ENCODE data around the gene PPP3CA. TPM values are rescaled to one million over a fixed set of nuclear protein-coding genes. Genes with fewer than 3 reads are reported as not detected.

Gene PPP3CA
- total and polyA plus RNA-seq, 2 of the 13 experiments (the other 11 are each of a cell fraction or from before 2014, with no cell fraction given): 4.8 to 13.2 TPM

DNA sequence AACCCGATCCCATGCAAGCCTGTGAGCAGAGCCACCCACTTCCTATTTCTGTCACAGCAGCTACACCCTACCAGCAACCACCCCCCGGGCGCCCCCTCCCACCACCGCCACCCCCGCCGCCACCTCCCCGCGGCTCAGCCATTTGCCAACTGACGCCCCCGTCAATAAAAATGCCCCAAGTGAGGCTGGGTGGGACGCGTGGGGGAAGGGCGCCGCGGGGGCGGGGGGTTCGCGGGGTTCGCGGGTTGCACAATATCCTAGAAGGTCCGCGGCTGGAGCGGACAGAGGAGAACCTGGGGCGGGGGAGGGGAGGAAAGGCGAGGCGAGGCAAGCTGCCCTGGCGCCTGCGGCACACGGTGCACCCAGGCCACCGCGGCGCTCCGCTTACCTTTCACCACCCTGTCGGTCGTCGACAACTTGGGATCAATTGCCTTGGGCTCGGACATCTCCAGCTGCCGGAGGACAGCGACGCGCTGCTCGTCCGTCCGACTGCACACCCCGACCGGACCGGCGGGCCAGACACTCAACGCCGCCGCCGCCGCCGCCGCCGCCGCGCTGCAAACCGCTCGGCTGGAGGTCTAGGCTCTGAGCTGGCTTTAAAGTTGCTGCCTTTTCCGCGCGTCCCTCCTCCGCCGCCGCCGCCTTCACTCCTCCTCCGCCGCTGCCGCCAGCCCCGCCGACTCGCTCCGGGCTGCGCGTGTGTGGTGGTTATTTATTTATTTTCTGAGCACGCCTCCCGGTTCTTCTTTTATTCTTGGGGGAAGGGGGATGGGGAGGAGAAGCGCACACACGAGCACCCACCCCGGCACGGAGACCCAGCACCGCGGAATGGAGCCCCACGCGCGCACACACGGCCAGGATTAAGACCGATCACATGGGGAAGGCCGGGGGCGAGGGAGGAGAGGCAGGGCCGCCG is 717 bp downstream of the PPP3CA start (continued):
- TF ChIP-seq, protein P1, sequence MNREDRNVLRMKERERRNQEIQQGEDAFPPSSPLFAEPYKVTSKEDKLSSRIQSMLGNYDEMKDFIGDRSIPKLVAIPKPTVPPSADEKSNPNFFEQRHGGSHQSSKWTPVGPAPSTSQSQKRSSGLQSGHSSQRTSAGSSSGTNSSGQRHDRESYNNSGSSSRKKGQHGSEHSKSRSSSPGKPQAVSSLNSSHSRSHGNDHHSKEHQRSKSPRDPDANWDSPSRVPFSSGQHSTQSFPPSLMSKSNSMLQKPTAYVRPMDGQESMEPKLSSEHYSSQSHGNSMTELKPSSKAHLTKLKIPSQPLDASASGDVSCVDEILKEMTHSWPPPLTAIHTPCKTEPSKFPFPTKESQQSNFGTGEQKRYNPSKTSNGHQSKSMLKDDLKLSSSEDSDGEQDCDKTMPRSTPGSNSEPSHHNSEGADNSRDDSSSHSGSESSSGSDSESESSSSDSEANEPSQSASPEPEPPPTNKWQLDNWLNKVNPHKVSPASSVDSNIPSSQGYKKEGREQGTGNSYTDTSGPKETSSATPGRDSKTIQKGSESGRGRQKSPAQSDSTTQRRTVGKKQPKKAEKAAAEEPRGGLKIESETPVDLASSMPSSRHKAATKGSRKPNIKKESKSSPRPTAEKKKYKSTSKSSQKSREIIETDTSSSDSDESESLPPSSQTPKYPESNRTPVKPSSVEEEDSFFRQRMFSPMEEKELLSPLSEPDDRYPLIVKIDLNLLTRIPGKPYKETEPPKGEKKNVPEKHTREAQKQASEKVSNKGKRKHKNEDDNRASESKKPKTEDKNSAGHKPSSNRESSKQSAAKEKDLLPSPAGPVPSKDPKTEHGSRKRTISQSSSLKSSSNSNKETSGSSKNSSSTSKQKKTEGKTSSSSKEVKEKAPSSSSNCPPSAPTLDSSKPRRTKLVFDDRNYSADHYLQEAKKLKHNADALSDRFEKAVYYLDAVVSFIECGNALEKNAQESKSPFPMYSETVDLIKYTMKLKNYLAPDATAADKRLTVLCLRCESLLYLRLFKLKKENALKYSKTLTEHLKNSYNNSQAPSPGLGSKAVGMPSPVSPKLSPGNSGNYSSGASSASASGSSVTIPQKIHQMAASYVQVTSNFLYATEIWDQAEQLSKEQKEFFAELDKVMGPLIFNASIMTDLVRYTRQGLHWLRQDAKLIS (CRISPR knock-in tag; IDR thresholded peaks at IDR 0.05): no peak
- no peak for TF ChIP-seq ZNF20 (CRISPR knock-in tag; IDR thresholded peaks at IDR 0.05)
- TF ChIP-seq DR1 (CRISPR knock-in tag; IDR thresholded peaks at IDR 0.05): no peak
- no peak for TF ChIP-seq ZNF790 (CRISPR knock-in tag; IDR thresholded peaks at IDR 0.05; ENCODE audit: borderline replicate concordance)
- TF ChIP-seq SP2 (CRISPR knock-in tag; IDR thresholded peaks at IDR 0.05): peak; percentile 42; the same call in 1 of the 2 replicates
- no peak for TF ChIP-seq NKX3-1 (CRISPR knock-in tag; IDR thresholded peaks at IDR 0.05)
- no peak for TF ChIP-seq ZNF530 (CRISPR knock-in tag; IDR thresholded peaks at IDR 0.05; ENCODE audit: low read depth)
- no peak for TF ChIP-seq SNAI1 (CRISPR knock-in tag; IDR thresholded peaks at IDR 0.05; ENCODE audit: borderline replicate concordance)
- peak; percentile 60; the same call in 1 of the 2 replicates for TF ChIP-seq POGZ (CRISPR knock-in tag; IDR thresholded peaks at IDR 0.05)
- no peak; the same call in 2 of the 3 replicates for TF ChIP-seq MXI1 (IDR thresholded peaks at IDR 0.05; ENCODE audit: borderline replicate concordance, low read depth, low read length)
- TF ChIP-seq PHF8 (CRISPR knock-in tag; IDR thresholded peaks at IDR 0.05): peak; percentile 64
- no peak for TF ChIP-seq ZNF235 (CRISPR knock-in tag; IDR thresholded peaks at IDR 0.05; ENCODE audit: borderline replicate concordance)
- no peak for TF ChIP-seq KDM6A (CRISPR knock-in tag; IDR thresholded peaks at IDR 0.05; ENCODE audit: low read depth)
- TF ChIP-seq, protein P2, sequence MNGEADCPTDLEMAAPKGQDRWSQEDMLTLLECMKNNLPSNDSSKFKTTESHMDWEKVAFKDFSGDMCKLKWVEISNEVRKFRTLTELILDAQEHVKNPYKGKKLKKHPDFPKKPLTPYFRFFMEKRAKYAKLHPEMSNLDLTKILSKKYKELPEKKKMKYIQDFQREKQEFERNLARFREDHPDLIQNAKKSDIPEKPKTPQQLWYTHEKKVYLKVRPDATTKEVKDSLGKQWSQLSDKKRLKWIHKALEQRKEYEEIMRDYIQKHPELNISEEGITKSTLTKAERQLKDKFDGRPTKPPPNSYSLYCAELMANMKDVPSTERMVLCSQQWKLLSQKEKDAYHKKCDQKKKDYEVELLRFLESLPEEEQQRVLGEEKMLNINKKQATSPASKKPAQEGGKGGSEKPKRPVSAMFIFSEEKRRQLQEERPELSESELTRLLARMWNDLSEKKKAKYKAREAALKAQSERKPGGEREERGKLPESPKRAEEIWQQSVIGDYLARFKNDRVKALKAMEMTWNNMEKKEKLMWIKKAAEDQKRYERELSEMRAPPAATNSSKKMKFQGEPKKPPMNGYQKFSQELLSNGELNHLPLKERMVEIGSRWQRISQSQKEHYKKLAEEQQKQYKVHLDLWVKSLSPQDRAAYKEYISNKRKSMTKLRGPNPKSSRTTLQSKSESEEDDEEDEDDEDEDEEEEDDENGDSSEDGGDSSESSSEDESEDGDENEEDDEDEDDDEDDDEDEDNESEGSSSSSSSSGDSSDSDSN (CRISPR knock-in tag; IDR thresholded peaks at IDR 0.05): peak; percentile 56
- no peak for TF ChIP-seq SMARCC2 (IDR thresholded peaks at IDR 0.05)
- no peak for TF ChIP-seq ISX (CRISPR knock-in tag; conservative IDR thresholded peaks at IDR 0.05)
- TF ChIP-seq SSRP1 (CRISPR knock-in tag; IDR thresholded peaks at IDR 0.05): no peak
- no peak; the same call in 1 of the 2 replicates for TF ChIP-seq JDP2 (CRISPR knock-in tag; IDR thresholded peaks at IDR 0.05; ENCODE audit: borderline replicate concordance)
- TF ChIP-seq ZFP82 (CRISPR knock-in tag; IDR thresholded peaks at IDR 0.05; ENCODE audit: borderline replicate concordance): 0 out of 2 replicates have a peak, but pooled peaks have one; percentile 15
- TF ChIP-seq ZNF496 (CRISPR knock-in tag; IDR thresholded peaks at IDR 0.05; ENCODE audit: insufficient replicate concordance): no peak
- no peak for TF ChIP-seq ZKSCAN1 (IDR thresholded peaks at IDR 0.05; ENCODE audit: low read length)
- TF ChIP-seq, protein P3, sequence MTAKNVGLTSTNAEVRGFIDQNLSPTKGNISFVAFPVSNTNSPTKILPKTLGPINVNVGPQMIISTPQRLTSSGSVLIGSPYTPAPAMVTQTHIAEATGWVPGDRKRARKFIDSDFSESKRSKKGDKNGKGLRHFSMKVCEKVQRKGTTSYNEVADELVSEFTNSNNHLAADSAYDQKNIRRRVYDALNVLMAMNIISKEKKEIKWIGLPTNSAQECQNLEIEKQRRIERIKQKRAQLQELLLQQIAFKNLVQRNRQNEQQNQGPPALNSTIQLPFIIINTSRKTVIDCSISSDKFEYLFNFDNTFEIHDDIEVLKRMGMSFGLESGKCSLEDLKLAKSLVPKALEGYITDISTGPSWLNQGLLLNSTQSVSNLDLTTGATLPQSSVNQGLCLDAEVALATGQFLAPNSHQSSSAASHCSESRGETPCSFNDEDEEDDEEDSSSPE (CRISPR knock-in tag; IDR thresholded peaks at IDR 0.05): no peak
- 0 out of 2 replicates have a peak, but pooled peaks have one; percentile 6 for TF ChIP-seq ZSCAN21 (CRISPR knock-in tag; IDR thresholded peaks at IDR 0.05; ENCODE audit: borderline replicate concordance)
